IMR-90 (cell line): Measurements from ENCODE around the gene IRF4. TPM values are rescaled to one million over a fixed set of nuclear protein-coding genes. Genes with fewer than 3 reads are reported as not detected.

Experiments
- ATAC-seq: fragments of 200-7000 bp; cut with Tn5 transposase; 2 replicates; pipeline ENCODE4 v1.9.1; 2020; ENCODE audit warnings: low read depth, mild to moderate bottlenecking, moderate library complexity
- BruUV-seq: library from RNA; stranded (reverse); fragments of 400-500 nt; replicated peaks from 2 replicates; lab custom pipeline; 2021; lab: Mats Ljungman, UMichigan
- CTCF ChIA-PET: fragments of 300-600 bp; formaldehyde crosslinking; extraction: SDS; loops from one replicate; lab custom pipeline; 2021; ENCODE audit warnings: antibody characterized with exemption; lab: Yijun Ruan, JAX
- POLR2A ChIA-PET: fragments of 300-600 bp; sonication (Branson Sonifier 250); formaldehyde crosslinking; loops from one replicate; lab custom pipeline; 2022; ENCODE audit warnings: antibody characterized with exemption; ENCODE audit not compliant: unreplicated experiment; lab: Charles Lee
- DNase-seq: peaks from one replicate; pipeline ENCODE4 v3.0.0; 2013
- H2AFZ ChIP-seq: replicated peaks from 2 replicates; pipeline ENCODE3; 2013; ENCODE audit warnings: low read length, mild to moderate bottlenecking; ENCODE audit not compliant: poor library complexity
- H2AK5ac ChIP-seq: 2 replicates; pipeline ENCODE4 v1.6.1; 2013; ENCODE audit warnings: low read depth, low read length, inconsistent platforms
- H2AK9ac ChIP-seq: replicated peaks from 2 replicates; pipeline ENCODE3; 2013; ENCODE audit warnings: mild to moderate bottlenecking, low read depth, low read length, moderate library complexity; ENCODE audit not compliant: poor library complexity
- H2BK120ac ChIP-seq: 2 replicates; pipeline ENCODE4 v1.6.1; 2013; ENCODE audit warnings: low read depth, low read length, inconsistent platforms
- H2BK15ac ChIP-seq: 3 replicates; pipeline ENCODE4 v1.6.1; 2013; ENCODE audit warnings: low read depth, low read length, inconsistent platforms
- H2BK20ac ChIP-seq: 2 replicates; pipeline ENCODE4 v1.6.1; 2013; ENCODE audit warnings: low read depth, mild to moderate bottlenecking, inconsistent platforms, low read length, moderate library complexity
- H2BK5ac ChIP-seq: 2 replicates; pipeline ENCODE4 v1.6.1; 2013; ENCODE audit warnings: mild to moderate bottlenecking, low read depth, low read length, inconsistent platforms; ENCODE audit not compliant: poor library complexity, severe bottlenecking
- H3K14ac ChIP-seq: replicated peaks from 2 replicates; pipeline ENCODE4 v1.6.1; 2013; ENCODE audit warnings: low read depth, low read length, inconsistent platforms
- H3K18ac ChIP-seq: 2 replicates; pipeline ENCODE4 v1.6.1; 2013; ENCODE audit warnings: low read depth, low read length, control low read depth
- H3K23ac ChIP-seq: 2 replicates; pipeline ENCODE4 v1.6.1; 2013; ENCODE audit warnings: low read depth, low read length, inconsistent platforms
- H3K27ac ChIP-seq: 2 replicates; pipeline ENCODE4 v1.5.1; 2013; ENCODE audit warnings: mild to moderate bottlenecking, control low read depth, low read length; ENCODE audit not compliant: insufficient read depth
- H3K27me3 ChIP-seq: 2 replicates; pipeline ENCODE4 v1.6.1; 2013; ENCODE audit warnings: low read length; ENCODE audit not compliant: control insufficient read depth, insufficient read depth
- H3K36me3 ChIP-seq: 2 replicates; pipeline ENCODE4 v1.6.1; 2013; ENCODE audit warnings: low read length, mixed read lengths; ENCODE audit not compliant: control insufficient read depth, insufficient read depth
- H3K4ac ChIP-seq: 2 replicates; pipeline ENCODE4 v1.6.1; 2013; ENCODE audit warnings: low read depth, low read length, inconsistent platforms
- H3K4me1 ChIP-seq: 2 replicates; pipeline ENCODE4 v1.6.1; 2013; ENCODE audit warnings: low read length, mixed read lengths; ENCODE audit not compliant: control insufficient read depth, insufficient read depth
- H3K4me2 ChIP-seq: 2 replicates; pipeline ENCODE4 v1.6.1; 2013; ENCODE audit warnings: low read depth, mild to moderate bottlenecking, control low read depth, low read length, moderate library complexity
- H3K4me3 ChIP-seq: 2 replicates; pipeline ENCODE4 v1.5.1; 2013; ENCODE audit warnings: low read depth, mild to moderate bottlenecking, control low read depth, low read length, moderate library complexity; ENCODE audit not compliant: insufficient read depth
- H3K56ac ChIP-seq: 2 replicates; pipeline ENCODE4 v1.6.1; 2013; ENCODE audit warnings: low read length, inconsistent platforms; ENCODE audit not compliant: insufficient read depth; ENCODE audit errors: extremely low read depth
- H3K79me1 ChIP-seq, 2 experiments: 2 replicates each; pipeline ENCODE4 v1.6.1; 2013; ENCODE audit warnings: low read length in 2 of 2, inconsistent platforms in 1 of 2, low read depth in 1 of 2
- H3K9ac ChIP-seq: 2 replicates; pipeline ENCODE4 v1.6.1; 2013; ENCODE audit warnings: low read depth, low read length, control low read depth
- H3K9me1 ChIP-seq: 2 replicates; pipeline ENCODE4 v1.6.1; 2013; ENCODE audit warnings: low read length, inconsistent platforms; ENCODE audit not compliant: insufficient read depth
- H3K9me3 ChIP-seq: 2 replicates; pipeline ENCODE4 v1.6.1; 2013; ENCODE audit warnings: low read length; ENCODE audit not compliant: control insufficient read depth, insufficient read depth
- H4K20me1 ChIP-seq: 2 replicates; pipeline ENCODE4 v1.6.1; 2013; ENCODE audit warnings: low read length, inconsistent platforms; ENCODE audit not compliant: insufficient read depth
- H4K5ac ChIP-seq: 2 replicates; pipeline ENCODE4 v1.6.1; 2013; ENCODE audit warnings: mild to moderate bottlenecking, low read depth, low read length, control low read depth
- H4K8ac ChIP-seq, 2 experiments: 2 replicates each; pipeline ENCODE4 v1.6.1; 2013; ENCODE audit warnings: low read depth in 2 of 2, low read length in 2 of 2, control low read depth in 1 of 2, inconsistent platforms in 1 of 2
- H4K91ac ChIP-seq: 2 replicates; pipeline ENCODE4 v1.6.1; 2013; ENCODE audit warnings: low read depth, low read length, inconsistent platforms; ENCODE audit not compliant: insufficient read depth
- BHLHE40 ChIP-seq: fragments of 150-350 bp; IDR thresholded peaks from 2 replicates; pipeline ENCODE4 v1.6.1; 2016; ENCODE audit warnings: mild to moderate bottlenecking, low read depth, low read length
- CEBPB ChIP-seq: IDR thresholded peaks from 2 replicates; pipeline ENCODE4 v1.6.1; 2012; ENCODE audit warnings: low read depth, low read length, improper control_type of control experiment
- CHD1 ChIP-seq: IDR thresholded peaks from 2 replicates; pipeline ENCODE4 v1.6.1; 2012; ENCODE audit warnings: low read depth, low read length, improper control_type of control experiment
- FOS ChIP-seq: fragments of 150-350 bp; IDR thresholded peaks from 2 replicates; pipeline ENCODE4 v1.6.1; 2016; ENCODE audit warnings: low read depth, low read length
- NFE2L2 ChIP-seq: fragments of 150-350 bp; IDR thresholded peaks from 2 replicates; pipeline ENCODE4 v1.6.1; 2016; ENCODE audit warnings: low read depth, mild to moderate bottlenecking, low read length
- POLR2A ChIP-seq: IDR thresholded peaks from 2 replicates; pipeline ENCODE4 v1.6.1; 2012; ENCODE audit warnings: mild to moderate bottlenecking, low read depth, low read length
- RAD21 ChIP-seq: IDR thresholded peaks from 2 replicates; pipeline ENCODE4 v1.6.1; 2012; ENCODE audit warnings: low read length, improper control_type of control experiment
- WGBS, 2 experiments: methylation state at CpG; one replicate each; pipeline versions ENCODE4 v1.1.5 to v1.1.7; 2013; ENCODE audit warnings: missing lambda C conversion rate in 2 of 2; ENCODE audit not compliant: insufficient read length in 1 of 2; ENCODE audit errors: extremely low coverage in 2 of 2; 5-methylcytosine and 5-hydroxymethylcytosine counted together
- dilution Hi-C: fragments of 300-500 bp; cut with HindIII; formaldehyde crosslinking; loops from one replicate; pipeline ENCODE4 v1.14.3; 2018; ENCODE audit warnings: low sequenced_read_pairs; ENCODE audit not compliant: unreplicated experiment
- in situ Hi-C: fragments of 300-500 bp; cut with MboI; formaldehyde crosslinking; loops from 3 replicates; pipeline ENCODE4 v1.14.3; 2019; ENCODE audit warnings: low sequenced_read_pairs, inconsistent platforms, mixed read lengths
- intact Hi-C: fragments of 100-400 bp; cut with micrococcal nuclease; formaldehyde crosslinking; loops from 2 replicates; pipeline ENCODE4 v1.10.0; 2022
- polyA plus RNA-seq, 3 experiments: library from polyadenylated mRNA; depleted of rRNA; stranded (reverse); fragments of >200 nt; gene quantifications; 2 replicates each; pipeline ENCODE4 v1.2.3, GENCODE V29; 2012; ENCODE audit warnings: low replicate concordance in 1 of 3
- total RNA-seq: library from RNA; depleted of rRNA; stranded (reverse); fragments of >200 nt; gene quantifications from 2 replicates; pipeline ENCODE4 v1.2.3, GENCODE V29; 2012
- TF ChIP-seq, protein P1 (sequence below): fragments of 150-350 bp; IDR thresholded peaks from 2 replicates; pipeline ENCODE4 v1.6.1; 2016; ENCODE audit warnings: low read depth, mild to moderate bottlenecking, low read length, moderate library complexity, borderline replicate concordance

IRF4 gene
- total and polyA plus RNA-seq, 2 of the 4 experiments (the other 2 are of a cell fraction) = not detected

GRCh38 chr6:378090-378957, 13.2 kb upstream of the IRF4 start:
- BruUV-seq = no TSS peak
- Histone ChIP-seq H3K4me3 (no peak overlapping the region), H3K56ac (no peak overlapping the region), H3K4me2 (no peak overlapping the region), H3K14ac (no peak overlapping the region), H3K9me3 (peaks cover 17% of the 10 kb centered on the region), H3K9ac (no peak overlapping the region), H3K27me3 (peaks cover 36% of the 10 kb centered on the region), H4K5ac (no peak overlapping the region), H4K8ac (no peak overlapping the region), H2BK20ac (no peak overlapping the region), H2AFZ (no peak overlapping the region), H2BK5ac (no peak overlapping the region), H4K20me1 (no peaks in the 10 kb centered on the region), H3K79me1 (no peaks in the 10 kb centered on the region), H3K23ac (no peak overlapping the region), H4K91ac (no peak overlapping the region), H3K4ac (no peak overlapping the region), H3K18ac (no peak overlapping the region), H3K36me3 (no peaks in the 10 kb centered on the region), H3K9me1 (no peaks in the 10 kb centered on the region), H2AK5ac (no peak overlapping the region), H2BK120ac (no peak overlapping the region), H2AK9ac (no peak overlapping the region), H3K4me1 (peaks cover 2% of the 10 kb centered on the region; the same call in 1 of the 2 replicates), H2BK15ac (no peak overlapping the region), H3K27ac (no peak overlapping the region)
- in situ Hi-C loops (no loop called here), intact Hi-C loops (no loop called here), dilution Hi-C loops (no loop called here)
- POLR2A ChIA-PET = no interaction called here
- ATAC-seq (no peak), DNase-seq (no peak)
- CTCF ChIA-PET = no interaction called here
- TF ChIP-seq NFE2L2 (no peak), POLR2A (no peak), BHLHE40 (no peak), RAD21 (no peak), CEBPB (no peak), FOS (no peak), CHD1 (no peak)
- TF ChIP-seq, protein P1, sequence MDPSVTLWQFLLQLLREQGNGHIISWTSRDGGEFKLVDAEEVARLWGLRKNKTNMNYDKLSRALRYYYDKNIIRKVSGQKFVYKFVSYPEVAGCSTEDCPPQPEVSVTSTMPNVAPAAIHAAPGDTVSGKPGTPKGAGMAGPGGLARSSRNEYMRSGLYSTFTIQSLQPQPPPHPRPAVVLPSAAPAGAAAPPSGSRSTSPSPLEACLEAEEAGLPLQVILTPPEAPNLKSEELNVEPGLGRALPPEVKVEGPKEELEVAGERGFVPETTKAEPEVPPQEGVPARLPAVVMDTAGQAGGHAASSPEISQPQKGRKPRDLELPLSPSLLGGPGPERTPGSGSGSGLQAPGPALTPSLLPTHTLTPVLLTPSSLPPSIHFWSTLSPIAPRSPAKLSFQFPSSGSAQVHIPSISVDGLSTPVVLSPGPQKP = no peak
- WGBS, 2 experiments = 81% methylated on average over 13 of the region's 24 CpGs; no CpG with 5 or more reads in 1 of the 2 experiments
